ENCODE measurements around the gene KNTC1. TPM values are rescaled to one million over a fixed set of nuclear protein-coding genes. Genes with fewer than 3 reads are reported as not detected.
"Not testable (repeated sequence)": the region's sequence is repeated elsewhere in the genome, so short reads cannot be mapped to it uniquely, and the experiment has no call there.

KNTC1 gene
- total RNA-seq, 2 experiments from 2014 or later, result 170 to 195 TPM

- Histone ChIP-seq H3K9me2 (ENCODE audit: insufficient read depth, low read length) (no peaks in the 10 kb centered on the region), H3K27ac (ENCODE audit: low read depth, low read length, poor library complexity, severe bottlenecking) (no peak overlapping the region), H3K79me2 (ENCODE audit: insufficient read depth, low read depth, low read length) (peaks cover 32% of the 10 kb centered on the region), H4K20me1 (ENCODE audit: insufficient read depth, low read length) (peaks cover 6% of the 10 kb centered on the region; the same call in 1 of the 2 replicates), H3K9me3 (ENCODE audit: low read length) (no peaks in the 10 kb centered on the region), H2AFZ (ENCODE audit: low read length) (no peak overlapping the region), H3K4me1 (ENCODE audit: insufficient read depth, low read length, poor library complexity, severe bottlenecking) (peaks cover 24% of the 10 kb centered on the region), H3K4me2 (ENCODE audit: low read length) (no peak overlapping the region), H3K4me3 (ENCODE audit: low read depth, low read length, poor library complexity, severe bottlenecking) (no peak overlapping the region), H3K36me3 (ENCODE audit: insufficient read depth, low read length) (peaks cover 92% of the 10 kb centered on the region)
- TF ChIP-seq, protein P1, sequence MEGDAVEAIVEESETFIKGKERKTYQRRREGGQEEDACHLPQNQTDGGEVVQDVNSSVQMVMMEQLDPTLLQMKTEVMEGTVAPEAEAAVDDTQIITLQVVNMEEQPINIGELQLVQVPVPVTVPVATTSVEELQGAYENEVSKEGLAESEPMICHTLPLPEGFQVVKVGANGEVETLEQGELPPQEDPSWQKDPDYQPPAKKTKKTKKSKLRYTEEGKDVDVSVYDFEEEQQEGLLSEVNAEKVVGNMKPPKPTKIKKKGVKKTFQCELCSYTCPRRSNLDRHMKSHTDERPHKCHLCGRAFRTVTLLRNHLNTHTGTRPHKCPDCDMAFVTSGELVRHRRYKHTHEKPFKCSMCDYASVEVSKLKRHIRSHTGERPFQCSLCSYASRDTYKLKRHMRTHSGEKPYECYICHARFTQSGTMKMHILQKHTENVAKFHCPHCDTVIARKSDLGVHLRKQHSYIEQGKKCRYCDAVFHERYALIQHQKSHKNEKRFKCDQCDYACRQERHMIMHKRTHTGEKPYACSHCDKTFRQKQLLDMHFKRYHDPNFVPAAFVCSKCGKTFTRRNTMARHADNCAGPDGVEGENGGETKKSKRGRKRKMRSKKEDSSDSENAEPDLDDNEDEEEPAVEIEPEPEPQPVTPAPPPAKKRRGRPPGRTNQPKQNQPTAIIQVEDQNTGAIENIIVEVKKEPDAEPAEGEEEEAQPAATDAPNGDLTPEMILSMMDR (conservative IDR thresholded peaks at IDR 0.05; ENCODE audit: low read length), result no peak
- no peak for TF ChIP-seq EZH2phosphoT487 (IDR thresholded peaks at IDR 0.05; ENCODE audit: borderline replicate concordance, low read depth, low read length)
- BruUV-seq (replicated peaks), result no TSS peak
- DNase-seq (ENCODE audit: low spot score), result no peak
- intact Hi-C loops (cut with micrococcal nuclease; ENCODE audit: unreplicated experiment), result no loop called here
- CTCF ChIA-PET (ENCODE audit: unreplicated experiment), result no interaction called here
- POLR2A ChIA-PET, result no interaction called here
These were observed 20.6 kb upstream of the KNTC1 start for GRCh38 chr12:122506393-122506938.

DNA sequence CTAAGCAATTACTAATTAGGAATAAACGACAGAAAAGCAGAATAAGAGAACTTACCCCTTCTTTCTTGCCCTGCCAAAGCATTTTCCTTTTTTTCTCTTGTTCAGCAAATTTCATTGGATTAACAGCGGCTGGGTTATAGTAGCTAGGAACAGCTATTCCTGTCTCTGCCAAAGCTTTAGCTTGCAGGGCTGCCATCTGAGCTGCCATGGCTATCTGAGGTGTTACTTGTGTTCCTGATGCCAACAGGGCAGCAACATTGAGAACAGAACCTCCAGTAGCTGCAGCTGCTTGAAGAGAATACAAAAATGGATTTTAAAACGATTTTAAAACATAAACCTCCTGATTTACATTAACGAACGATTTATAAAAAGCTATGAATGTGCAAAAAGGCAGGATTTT is 18.9 kb upstream of the KNTC1 start:
- H3K4me1 ChIP-seq (ENCODE audit: insufficient read depth, low read length, poor library complexity, severe bottlenecking), result peaks cover 7% of the 10 kb centered on the region
- H3K4me3 ChIP-seq (ENCODE audit: low read depth, low read length, poor library complexity, severe bottlenecking), result no peak overlapping the region
- BruUV-seq (replicated peaks), result no TSS peak
- TF ChIP-seq, protein P1 (conservative IDR thresholded peaks at IDR 0.05; ENCODE audit: low read length), result no peak
- TF ChIP-seq EZH2phosphoT487 (IDR thresholded peaks at IDR 0.05; ENCODE audit: borderline replicate concordance, low read depth, low read length), result no peak
- intact Hi-C loops (cut with micrococcal nuclease; ENCODE audit: unreplicated experiment), result no loop called here
- H3K36me3 ChIP-seq (ENCODE audit: insufficient read depth, low read length), result peaks cover 99% of the 10 kb centered on the region
- H3K27ac ChIP-seq (ENCODE audit: low read depth, low read length, poor library complexity, severe bottlenecking), result no peak overlapping the region
- H3K79me2 ChIP-seq (ENCODE audit: insufficient read depth, low read depth, low read length), result peaks cover 49% of the 10 kb centered on the region
- no peak overlapping the region for H3K4me2 ChIP-seq (ENCODE audit: low read length)
- ChIA-PET POLR2A (interaction anchor here (0.9 to 1.4 kb wide), 2 partner anchors 9 to 31 kb away, joined by 4 read pairs; no protein-coding TSS in a partner anchor), CTCF (ENCODE audit: unreplicated experiment) (no interaction called here)
- no peaks in the 10 kb centered on the region for H3K9me3 ChIP-seq (ENCODE audit: low read length)
- peaks cover 15% of the 10 kb centered on the region; the same call in 1 of the 2 replicates for H4K20me1 ChIP-seq (ENCODE audit: insufficient read depth, low read length)
- no peak overlapping the region for H2AFZ ChIP-seq (ENCODE audit: low read length)
- H3K9me2 ChIP-seq (ENCODE audit: insufficient read depth, low read length), result no peaks in the 10 kb centered on the region
- DNase-seq (ENCODE audit: low spot score), result no peak

DNA sequence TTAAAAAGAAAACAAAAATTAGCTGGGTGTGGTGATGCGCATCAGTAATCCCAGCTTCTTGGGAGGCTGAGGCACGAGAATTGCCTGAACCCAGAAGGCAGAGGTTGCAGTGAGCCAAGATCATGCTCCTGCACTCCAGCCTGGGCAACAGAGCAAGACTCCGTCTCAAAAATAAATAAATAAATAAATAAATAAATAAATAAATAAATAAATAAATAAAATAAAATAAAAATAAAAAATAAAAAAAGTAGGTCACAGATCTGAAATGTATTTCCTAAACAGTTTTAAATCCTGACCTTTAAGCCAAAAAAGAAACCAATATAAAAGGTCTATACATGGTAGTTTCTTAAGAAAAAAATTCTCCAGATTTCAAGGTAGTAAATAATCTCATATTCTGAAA is 14.0 kb upstream of the KNTC1 start:
- Histone ChIP-seq H3K79me2 (ENCODE audit: insufficient read depth, low read depth, low read length) (peaks cover 90% of the 10 kb centered on the region), H3K36me3 (ENCODE audit: insufficient read depth, low read length) (peaks cover 99% of the 10 kb centered on the region), H4K20me1 (ENCODE audit: insufficient read depth, low read length) (peaks cover 32% of the 10 kb centered on the region; the same call in 1 of the 2 replicates)
- DNase-seq (ENCODE audit: low spot score); intact Hi-C loops (cut with micrococcal nuclease; ENCODE audit: unreplicated experiment); CTCF ChIA-PET (ENCODE audit: unreplicated experiment); H3K4me3 ChIP-seq (ENCODE audit: low read depth, low read length, poor library complexity, severe bottlenecking); H3K4me1 ChIP-seq (ENCODE audit: insufficient read depth, low read length, poor library complexity, severe bottlenecking); H2AFZ ChIP-seq (ENCODE audit: low read length); BruUV-seq (replicated peaks); H3K4me2 ChIP-seq (ENCODE audit: low read length); H3K9me2 ChIP-seq (ENCODE audit: insufficient read depth, low read length); H3K27ac ChIP-seq (ENCODE audit: low read depth, low read length, poor library complexity, severe bottlenecking); H3K9me3 ChIP-seq (ENCODE audit: low read length): not testable (repeated sequence)
- POLR2A ChIA-PET, result interaction anchor here (0.6 to 1.0 kb wide), 4 partner anchors 9 to 44 kb away, joined by 3 to 7 read pairs (median 3); partner anchors contain the start of gene ZCCHC8
